HL-60/S4 (cell line): ENCODE results near the gene TMEM30A.

Experiments
- in situ Hi-C: fragments of 300-500 bp; cut with MboI; formaldehyde crosslinking; loops from 2 replicates; pipeline ENCODE4 v1.14.3; 2022; ENCODE audit warnings: low sequenced_read_pairs

TMEM30A gene

DNA sequence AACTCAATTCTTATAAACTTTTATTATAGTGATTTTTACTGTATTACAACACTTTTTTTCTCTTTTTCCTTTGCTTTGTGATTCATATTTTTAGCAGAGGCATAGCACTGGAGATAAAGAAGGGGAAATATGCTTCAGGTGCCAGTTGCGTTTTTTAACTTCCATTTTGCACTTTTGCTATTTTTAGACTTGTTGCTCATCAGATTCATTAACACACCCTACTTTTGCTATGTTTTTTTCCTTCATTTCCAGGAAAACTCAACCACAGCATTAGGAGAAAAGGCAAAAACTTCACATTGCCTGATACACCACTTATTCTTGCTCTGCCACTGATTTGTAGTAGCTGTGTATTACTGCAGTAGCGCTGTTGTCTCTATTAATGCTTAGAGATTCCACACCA lies 8.0 kb upstream of the TMEM30A start:
- in situ Hi-C loops: loop anchor here (25.0 kb wide), 1 partner anchor 245 kb away; no protein-coding TSS in a partner anchor

DNA sequence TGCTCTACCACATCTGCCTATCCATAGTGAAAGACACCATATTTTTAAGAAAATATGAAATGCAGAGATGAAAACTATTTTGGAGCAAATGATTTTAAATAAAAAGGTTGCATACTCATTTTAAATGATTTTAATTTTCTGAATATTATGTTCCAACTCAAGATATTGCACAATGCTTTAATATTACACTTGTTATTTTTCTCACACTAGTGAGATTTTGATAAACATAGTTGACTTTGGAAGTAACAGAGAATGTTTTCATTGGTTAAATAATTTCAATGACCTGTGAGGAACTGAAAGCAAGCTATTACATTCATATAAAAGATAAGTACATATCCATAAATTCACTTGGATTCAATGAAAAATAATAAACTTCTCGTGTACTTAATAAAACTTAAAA lies 7.2 kb upstream of the TMEM30A start:
- in situ Hi-C loops: loop anchor here (25.0 kb wide), 1 partner anchor 246 kb away; no protein-coding TSS in a partner anchor

DNA sequence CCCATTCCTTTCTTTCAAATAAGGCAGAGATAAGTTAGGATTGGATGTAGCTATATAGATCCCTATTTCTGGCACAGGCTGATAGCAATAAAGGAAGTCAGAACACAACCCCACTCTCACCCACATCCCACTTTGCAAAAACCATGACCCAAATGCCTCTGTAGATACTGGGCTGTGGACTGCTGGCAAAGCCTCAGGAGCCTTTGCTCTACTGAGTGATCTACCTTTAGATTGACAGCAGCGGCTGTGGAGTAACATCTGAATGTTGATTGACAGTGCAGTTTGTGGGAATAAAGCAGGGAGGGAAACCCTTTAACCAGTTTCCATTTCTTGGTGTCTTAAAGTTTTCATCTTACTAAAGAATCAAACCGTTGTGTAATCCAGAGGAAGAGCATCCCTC lies 6.7 kb upstream of the TMEM30A start:
- in situ Hi-C loops: loop anchor here (25.0 kb wide), 1 partner anchor 246 kb away; no protein-coding TSS in a partner anchor

DNA sequence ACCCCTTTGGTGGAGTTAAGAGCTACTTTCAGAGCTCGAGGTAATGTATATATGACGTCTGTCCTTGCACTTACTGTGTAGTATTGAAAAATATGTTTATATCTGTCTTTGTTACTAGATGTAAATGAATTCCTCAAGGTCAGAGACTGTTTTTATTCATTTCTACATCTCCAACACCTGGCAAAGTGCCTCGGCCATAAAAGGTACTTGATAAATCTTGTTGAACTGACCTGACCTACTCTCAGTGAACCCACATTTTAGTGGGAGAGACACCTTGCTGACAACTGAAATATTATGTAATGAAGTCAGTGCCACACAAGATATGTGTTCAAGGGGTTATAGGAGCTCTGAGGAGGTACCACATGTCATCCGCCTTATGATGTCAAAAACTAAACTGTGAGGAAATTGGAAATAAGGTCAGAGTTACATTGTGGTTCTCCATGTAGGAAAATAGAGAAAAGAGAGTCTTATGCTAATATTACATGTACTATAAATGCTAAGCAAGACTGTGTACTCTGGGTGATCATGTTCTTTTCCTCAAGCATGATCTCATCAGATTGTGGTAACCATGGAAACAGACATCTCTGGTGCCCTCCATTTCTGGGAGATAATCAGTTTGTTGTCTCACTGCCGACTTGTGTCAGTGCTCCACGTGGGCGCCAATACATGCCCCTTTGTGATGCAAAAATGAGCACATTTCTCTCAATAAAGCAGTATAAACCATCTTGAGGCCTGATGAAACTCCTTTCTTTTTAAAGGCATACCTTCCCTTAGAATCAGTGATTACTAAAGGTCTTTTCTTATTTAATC lies 5.7 kb upstream of the TMEM30A start:
- in situ Hi-C loops: loop anchor here (25.0 kb wide), 1 partner anchor 247 kb away; no protein-coding TSS in a partner anchor

DNA sequence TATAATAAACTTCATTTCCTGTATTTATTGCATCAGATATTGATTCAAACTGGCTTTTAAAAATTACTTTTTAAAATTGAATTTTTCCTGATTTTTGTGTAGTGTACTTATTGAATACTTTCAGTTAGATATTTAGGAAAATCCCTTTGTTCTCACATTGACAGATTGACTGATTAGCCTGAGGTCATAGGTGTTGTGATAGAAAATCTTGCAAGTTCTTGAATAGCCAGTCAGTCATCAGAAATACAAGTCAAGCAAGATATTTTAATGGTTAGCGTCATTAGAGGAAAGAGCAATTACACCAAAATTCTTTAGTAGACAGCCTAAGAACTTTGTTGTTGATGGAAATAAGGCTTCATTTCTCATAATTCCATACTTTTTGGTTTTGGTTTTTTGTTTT lies 3.4 kb upstream of the TMEM30A start:
- in situ Hi-C loops: loop anchor here (25.0 kb wide), 1 partner anchor 249 kb away; no protein-coding TSS in a partner anchor

DNA sequence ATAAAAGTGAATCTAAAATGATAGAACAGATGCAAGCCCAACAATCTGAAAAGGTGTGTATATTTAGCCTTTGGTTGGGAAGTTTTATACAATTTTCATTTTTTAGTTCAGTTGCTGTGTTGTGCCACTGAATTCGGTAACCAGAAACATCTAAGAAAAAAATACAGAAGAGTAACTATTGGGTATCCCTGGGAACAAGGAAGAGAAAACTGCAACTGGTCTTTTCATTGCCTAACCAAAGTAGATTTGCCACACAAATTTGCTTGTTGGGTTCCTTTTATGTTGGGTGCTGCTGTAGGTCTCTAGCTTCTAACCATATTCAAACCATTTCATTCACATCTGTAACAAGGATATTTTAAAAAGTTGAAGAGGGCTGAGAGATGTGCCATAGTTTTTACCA lies 2.8 kb upstream of the TMEM30A start:
- in situ Hi-C loops: loop anchor here (25.0 kb wide), 1 partner anchor 250 kb away; no protein-coding TSS in a partner anchor

DNA sequence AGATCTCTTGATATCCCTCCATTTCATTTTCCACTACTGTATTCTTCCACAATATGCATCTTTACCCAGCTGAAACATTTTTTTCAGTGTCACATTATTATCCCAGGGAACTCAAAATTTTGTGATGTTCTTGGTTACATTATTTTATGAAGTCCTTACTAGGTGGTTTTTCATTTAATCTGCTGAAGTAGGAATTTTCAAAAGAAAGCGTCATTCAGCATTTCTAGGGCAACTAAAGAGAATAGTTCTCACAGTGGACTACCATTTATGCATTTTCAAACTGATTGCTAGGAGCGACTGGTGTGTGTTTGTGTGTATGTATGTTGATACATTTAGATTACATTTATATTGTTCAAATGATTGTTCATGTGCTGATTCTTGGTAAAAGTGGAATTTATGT lies 2.4 kb upstream of the TMEM30A start:
- in situ Hi-C loops: loop anchor here (25.0 kb wide), 1 partner anchor 250 kb away; no protein-coding TSS in a partner anchor

DNA sequence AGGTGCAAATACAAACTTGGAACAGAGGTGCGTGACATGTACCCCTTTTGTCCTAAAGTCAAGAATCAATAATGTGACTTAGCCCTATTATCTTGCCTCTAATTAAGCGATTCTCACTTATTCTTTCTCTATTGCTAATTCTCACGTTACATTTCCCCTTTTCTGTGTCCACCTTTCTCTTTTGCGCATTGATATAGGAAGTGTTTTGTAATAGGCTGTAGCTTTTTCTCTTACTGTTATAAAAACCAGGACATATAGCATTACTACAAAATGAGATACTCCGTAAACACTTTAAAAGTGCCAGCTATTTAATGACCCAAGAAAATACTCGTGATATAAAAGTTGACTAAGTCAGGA lies 669 bp upstream of the TMEM30A start:
- in situ Hi-C loops: loop anchor here (25.0 kb wide), 1 partner anchor 252 kb away; no protein-coding TSS in a partner anchor

DNA sequence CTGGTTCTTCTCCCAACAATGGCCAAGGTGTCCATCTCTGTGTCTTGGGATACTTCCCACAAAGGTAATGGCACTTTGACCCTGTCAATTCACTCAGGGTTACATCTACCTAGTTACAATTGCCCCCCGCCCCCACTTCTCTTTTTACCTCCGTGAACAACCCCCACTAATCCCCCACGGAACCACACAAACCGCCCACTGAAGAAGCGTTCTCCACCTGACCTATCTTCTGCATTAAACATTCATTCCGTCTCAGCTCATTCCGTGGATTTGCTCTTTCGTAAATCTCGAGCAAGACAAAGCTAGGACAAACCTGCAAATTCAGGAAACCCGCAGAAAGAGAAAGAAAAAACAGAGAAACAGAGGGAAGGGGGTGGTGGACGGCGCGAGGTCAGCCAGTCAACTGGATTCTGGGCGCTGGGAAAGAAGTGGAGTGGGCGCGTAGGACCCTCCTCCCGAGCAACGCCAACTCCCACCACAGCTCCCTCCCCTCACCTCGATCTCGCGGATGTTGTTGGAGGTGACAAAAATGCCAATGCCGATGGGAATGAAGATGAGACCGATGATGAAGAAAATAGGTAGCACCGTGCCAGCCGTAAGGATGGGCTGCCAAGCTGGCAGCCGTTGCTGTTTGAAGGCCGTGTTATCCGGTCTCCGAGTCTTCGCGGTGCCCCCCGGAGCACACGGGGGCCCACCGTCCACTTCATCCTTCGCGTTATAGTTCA lies 523 bp downstream of the TMEM30A start:
- in situ Hi-C loops: loop anchor here (25.0 kb wide), 1 partner anchor 253 kb away; no protein-coding TSS in a partner anchor

DNA sequence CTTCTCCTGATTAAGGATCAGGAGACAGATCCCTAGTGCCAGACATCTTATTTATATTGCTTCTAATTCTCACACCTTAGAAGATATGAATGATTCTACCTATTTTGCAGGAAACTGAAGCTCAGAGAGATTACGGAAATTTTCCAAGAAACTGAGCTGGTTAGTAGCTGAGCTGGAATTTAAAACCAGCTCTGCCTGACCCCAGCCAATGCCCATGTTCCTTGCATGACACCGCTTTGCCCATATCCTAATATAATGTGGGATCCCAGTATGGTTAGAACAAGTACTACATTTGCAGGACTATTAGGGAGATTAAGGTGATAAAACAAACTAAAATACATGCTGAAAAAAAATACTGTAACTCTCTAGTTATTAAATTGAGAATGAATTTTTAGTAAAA lies 1.9 kb downstream of the TMEM30A start:
- in situ Hi-C loops: loop anchor here (25.0 kb wide), 1 partner anchor 255 kb away; no protein-coding TSS in a partner anchor

DNA sequence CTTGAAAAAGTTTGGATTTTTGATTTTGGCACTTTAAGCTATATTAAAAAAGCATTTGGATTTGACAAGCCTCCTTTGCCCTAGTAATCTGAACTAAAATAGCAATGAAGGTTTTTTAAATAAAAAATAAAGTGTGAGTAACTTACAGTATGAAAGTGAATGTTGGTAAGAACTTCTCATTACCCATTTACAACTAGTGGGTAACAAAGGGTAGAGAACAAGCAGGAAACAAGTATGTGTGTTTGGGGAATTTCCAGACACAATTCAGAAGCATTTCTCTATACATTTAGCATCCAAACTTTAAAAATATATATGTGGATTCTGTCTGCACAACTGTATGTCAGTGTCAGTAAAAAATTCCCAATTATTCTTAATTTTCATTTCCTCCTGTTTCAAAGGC lies 2.9 kb downstream of the TMEM30A start:
- in situ Hi-C loops: loop anchor here (25.0 kb wide), 1 partner anchor 256 kb away; no protein-coding TSS in a partner anchor

DNA sequence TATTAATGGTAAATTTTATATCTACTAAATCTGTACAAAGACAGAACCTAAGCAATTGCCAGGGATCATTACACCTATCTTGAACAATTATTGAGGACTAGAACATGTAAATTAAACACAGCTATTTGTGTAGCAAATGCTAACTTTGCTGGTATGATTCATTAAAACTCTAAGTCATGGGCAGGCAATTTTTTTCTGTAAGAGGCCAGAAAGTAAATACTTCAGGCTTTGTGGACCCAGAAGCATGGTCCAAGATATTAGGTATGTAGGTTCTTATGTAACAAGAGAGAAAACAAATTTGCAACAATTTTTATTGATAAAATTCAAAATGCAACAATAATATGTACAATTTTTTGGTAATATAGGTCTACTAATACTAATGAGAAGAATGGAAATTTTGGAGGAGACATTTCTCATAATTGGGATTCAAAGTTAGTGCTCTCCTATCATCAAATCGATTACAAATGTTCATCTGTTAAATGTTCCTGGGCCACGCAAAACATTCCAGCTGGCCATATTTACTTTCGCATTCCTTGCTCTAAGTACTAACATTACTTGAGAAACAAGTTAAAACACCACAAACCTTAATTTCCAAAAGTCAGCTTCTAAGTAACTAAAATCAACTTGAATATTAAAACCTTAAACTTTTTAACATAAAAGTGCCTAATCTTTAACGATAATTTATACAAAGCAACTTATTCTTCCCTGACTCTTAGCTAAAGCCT lies 4.3 kb downstream of the TMEM30A start:
- in situ Hi-C loops: loop anchor here (25.0 kb wide), 1 partner anchor 257 kb away; no protein-coding TSS in a partner anchor

DNA sequence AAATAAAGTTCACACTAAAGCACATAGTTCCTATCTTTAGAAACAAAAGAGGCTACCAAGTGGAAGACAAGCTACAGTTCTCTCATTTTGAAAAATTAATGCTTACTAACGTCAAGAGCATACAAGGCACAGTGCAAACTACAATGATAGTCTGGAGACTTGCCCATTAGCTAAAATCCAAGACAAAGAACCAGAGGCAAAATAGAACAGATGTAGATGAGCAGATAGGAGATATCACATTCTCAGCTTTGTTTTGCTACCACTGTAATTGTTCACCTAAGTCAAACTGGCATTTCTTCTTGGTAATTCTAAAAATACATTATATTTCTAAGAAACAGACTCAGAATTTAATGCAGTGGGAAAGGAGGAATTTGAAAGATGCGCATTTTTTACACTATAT lies 5.2 kb downstream of the TMEM30A start:
- in situ Hi-C loops: loop anchor here (25.0 kb wide), 1 partner anchor 258 kb away; no protein-coding TSS in a partner anchor

DNA sequence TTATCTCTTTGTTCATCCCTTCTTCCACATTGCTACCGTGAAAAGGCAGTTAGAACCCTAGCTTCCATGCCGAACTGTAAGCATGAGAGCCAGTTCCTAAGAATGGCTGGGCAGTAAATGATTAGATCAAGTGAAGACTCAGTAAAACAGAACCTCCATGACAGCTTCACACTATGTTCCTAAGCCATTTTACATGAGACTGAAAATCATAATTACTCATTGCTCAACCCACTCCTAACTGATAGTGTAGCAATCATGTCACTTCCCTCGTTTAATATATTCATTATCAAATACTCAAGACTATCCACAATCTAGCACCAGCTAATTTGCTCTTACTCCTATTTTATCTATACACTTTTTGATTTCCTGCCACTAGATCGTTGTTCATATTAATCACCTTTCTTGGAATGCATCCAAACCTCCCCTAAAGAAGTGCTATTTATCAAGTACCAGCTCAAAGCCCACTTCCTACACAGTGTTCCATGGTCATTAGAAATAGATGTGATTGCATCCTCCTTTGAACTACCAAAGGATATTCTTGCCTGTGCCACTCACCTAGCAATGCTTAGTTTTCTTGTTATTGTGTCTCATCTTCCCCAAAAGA lies 6.0 kb downstream of the TMEM30A start:
- in situ Hi-C loops: loop anchor here (25.0 kb wide), 1 partner anchor 259 kb away; no protein-coding TSS in a partner anchor

DNA sequence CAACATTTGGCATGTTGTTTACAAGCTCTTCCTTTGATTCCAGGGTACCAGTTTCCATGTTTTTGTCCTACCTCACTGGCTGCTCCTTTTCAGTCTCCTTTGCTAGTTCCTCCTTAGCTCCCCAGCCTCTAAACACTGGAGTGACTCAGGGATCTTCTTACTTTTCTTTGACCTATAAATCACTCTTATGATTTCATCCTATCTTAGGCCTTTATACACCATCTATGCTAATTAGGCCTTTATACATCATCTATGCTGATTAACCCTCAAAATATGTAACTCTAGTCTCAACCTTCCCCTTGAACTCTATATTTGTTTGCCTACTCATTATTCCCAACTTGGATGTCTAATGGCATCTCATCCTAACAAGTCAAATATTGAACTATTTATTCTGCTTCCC lies 9.5 kb downstream of the TMEM30A start:
- in situ Hi-C loops: loop anchor here (25.0 kb wide), 1 partner anchor 262 kb away; no protein-coding TSS in a partner anchor

DNA sequence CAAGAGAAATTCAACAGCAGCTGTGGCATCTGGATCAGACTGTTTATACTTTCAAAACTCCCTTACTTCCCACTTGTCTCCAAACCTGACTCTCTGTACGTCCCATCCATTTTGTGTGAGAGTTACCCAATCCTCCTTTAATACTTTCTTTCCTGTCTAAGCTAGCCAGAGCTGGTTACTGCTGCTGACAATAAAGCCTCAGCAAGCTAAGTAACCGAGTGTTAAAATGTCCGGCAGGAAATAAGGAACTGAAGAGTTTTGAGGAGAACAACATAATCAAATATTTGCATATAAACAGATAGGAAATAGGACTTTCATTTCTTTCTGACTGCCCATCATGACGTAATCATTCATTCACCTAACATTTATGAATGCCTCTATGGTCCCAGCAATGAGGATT lies 11.6 kb downstream of the TMEM30A start:
- in situ Hi-C loops: no loop called here

DNA sequence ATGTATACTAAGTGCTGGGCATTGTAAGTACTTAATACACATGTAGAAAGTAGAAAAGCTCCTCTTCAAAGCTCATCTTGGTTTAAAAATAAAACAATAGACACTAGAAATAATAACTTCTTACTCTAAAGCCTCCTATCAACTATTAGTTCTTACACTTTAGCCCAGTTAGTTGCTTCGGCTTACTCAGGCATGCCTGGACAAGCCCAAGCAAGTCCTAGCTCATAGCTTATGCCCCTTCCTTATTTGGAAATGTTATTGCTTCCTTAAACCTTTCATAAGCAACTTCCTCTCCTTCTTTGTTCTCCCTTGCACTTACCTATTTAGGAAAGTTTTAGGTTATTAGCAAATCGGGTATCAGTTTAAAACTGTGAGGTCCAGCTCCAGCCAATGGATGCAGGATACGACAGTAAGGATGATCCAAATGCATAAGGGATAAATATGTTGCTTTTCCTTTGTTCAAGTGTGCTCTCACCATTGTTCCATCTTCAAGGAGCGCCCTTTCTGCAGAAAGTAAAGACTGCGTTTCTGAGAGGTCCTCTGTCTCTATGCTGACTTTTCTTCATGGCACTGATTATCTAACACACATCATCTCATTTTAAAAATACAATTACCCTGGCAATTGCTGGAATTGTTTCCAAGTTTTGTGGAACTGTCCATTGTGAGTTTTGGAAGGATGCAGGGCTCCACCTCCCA lies 12.3 kb downstream of the TMEM30A start:
- in situ Hi-C loops: no loop called here

DNA sequence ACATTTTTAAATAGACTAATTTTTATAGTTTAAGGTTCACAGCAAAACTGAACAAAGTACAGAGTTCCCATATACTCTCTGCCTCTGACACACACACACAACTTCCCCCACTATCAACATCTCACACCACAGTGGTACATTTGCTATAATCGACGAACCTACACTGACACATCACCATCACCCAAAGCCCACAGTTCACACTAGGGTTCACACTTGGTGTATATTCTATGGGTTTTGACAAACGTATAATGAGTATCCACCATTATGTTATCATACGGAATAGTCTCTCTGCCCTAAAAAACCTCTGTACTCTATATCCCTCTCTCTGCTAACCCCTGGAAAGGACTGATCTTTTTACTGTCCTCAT lies 15.6 kb downstream of the TMEM30A start:
- in situ Hi-C loops: no loop called here

DNA sequence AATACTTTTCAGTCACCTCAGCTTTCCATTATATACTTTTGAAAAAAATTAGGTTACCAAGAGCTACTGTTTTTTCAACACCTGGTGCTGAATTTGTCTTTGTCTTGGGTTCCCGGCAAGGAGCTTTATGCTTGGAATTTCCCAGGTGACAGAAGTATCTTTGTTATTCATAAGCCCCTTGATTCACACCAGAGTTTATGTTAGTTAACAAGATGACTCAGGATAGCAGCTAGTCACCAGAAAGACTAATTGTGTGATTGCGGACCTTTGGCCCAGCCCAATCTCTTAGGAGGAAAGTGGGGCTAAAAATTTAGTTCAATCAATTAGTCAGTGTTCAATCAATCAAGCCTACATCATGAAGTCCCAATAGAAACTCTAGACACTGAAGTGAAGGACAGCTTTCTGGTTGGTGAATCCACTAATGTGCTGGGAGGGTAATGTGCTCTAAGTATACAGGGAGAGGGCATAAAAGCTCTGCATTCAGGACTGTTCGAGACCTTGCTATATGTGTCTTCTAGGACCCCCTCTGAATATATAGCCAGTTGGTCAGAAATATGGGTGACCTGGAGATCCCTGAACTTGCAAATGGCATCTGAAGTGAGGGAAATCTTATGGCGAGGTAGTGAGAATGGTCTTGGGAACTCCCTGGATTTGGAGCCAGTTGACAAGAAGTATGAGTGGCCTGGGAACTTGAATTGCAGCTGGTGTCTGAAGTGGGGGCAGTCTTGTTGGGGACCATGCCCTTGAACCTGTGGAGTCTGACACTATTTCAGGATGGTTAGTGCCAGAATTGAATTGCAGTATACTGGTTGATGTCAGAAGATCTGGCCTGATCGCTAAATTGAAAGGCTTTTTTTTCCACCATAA lies 16.2 kb downstream of the TMEM30A start:
- in situ Hi-C loops: no loop called here
